Gastrocnemius medialis (tissue), 4 donors: ENCODE measurements around the gene NSUN2.

Source experiments
- CTCF ChIP-seq, 5 experiments: fragments of 450-650 bp in 3 of 5; fragments of 200-600 bp in 2 of 5; sonication (generic) in 2 of 5; IDR thresholded peaks in 4 of 5; conservative IDR thresholded peaks in 1 of 5; 1 replicate in 4 of 5; 2 replicates in 1 of 5; pipeline ENCODE4 v1.5.1; 2016 to 2019; ENCODE audit warnings: antibody characterized with exemption in 5 of 5, mild to moderate bottlenecking in 3 of 5, moderate library complexity in 3 of 5
- POLR2A ChIP-seq, 2 donors: fragments of 450-650 bp; IDR thresholded peaks; one replicate each; pipeline ENCODE4 v1.6.1; 2017; ENCODE audit warnings: antibody characterized with exemption in 2 of 2, mild to moderate bottlenecking in 2 of 2, moderate library complexity in 2 of 2

GRCh38 chr5:6666762-6667161 is 33.9 kb upstream of the NSUN2 start:
- TF ChIP-seq CTCF (IDR thresholded peaks at IDR 0.05 in 4 of 5, conservative IDR thresholded peaks at IDR 0.05 in 1 of 5) (no peak), POLR2A (IDR thresholded peaks at IDR 0.05) (no peak)
